Kidney epithelial cell (primary cell): ENCODE measurements around the gene ATP5PD. TPM values are rescaled to one million over a fixed set of nuclear protein-coding genes. Genes with fewer than 3 reads are reported as not detected.

ENCODE experiments used
- DNase-seq: peaks from one replicate; pipeline ENCODE4 v3.0.0-alpha.2; 2010; ENCODE audit warnings: low read depth
- H3K27me3 ChIP-seq: 2 replicates; pipeline ENCODE4 v1.6.0; 2011; ENCODE audit warnings: low read length; ENCODE audit not compliant: control insufficient read depth, insufficient read depth
- H3K36me3 ChIP-seq: 2 replicates; pipeline ENCODE4 v1.5.1; 2011; ENCODE audit warnings: low read length; ENCODE audit not compliant: control insufficient read depth, insufficient read depth
- H3K4me3 ChIP-seq: 2 replicates; pipeline ENCODE4 v1.5.1; 2011; ENCODE audit warnings: low read depth, mild to moderate bottlenecking, control low read depth, low read length
- total RNA-seq: library from RNA; depleted of rRNA; stranded (reverse); fragments of >200 nt; gene quantifications from 2 replicates; pipeline ENCODE4 v1.2.3, GENCODE V29; 2015
- TF ChIP-seq, protein P1 (sequence below): IDR thresholded peaks from 2 replicates; pipeline ENCODE4 v1.5.1; 2011; ENCODE audit warnings: mild to moderate bottlenecking, moderate library complexity, low read length, control low read depth, inconsistent platforms; ENCODE audit not compliant: insufficient read depth, poor library complexity, severe bottlenecking

Gene ATP5PD
- total RNA-seq, 1 donor from 2014 or later: 275 TPM

GRCh38 chr17:74999523-74999922 is 47.2 kb downstream of the ATP5PD start:
- no peaks in the 10 kb centered on the region for H3K27me3 ChIP-seq
- DNase-seq: no peak
- H3K36me3 ChIP-seq: no peaks in the 10 kb centered on the region
- TF ChIP-seq, protein P1, sequence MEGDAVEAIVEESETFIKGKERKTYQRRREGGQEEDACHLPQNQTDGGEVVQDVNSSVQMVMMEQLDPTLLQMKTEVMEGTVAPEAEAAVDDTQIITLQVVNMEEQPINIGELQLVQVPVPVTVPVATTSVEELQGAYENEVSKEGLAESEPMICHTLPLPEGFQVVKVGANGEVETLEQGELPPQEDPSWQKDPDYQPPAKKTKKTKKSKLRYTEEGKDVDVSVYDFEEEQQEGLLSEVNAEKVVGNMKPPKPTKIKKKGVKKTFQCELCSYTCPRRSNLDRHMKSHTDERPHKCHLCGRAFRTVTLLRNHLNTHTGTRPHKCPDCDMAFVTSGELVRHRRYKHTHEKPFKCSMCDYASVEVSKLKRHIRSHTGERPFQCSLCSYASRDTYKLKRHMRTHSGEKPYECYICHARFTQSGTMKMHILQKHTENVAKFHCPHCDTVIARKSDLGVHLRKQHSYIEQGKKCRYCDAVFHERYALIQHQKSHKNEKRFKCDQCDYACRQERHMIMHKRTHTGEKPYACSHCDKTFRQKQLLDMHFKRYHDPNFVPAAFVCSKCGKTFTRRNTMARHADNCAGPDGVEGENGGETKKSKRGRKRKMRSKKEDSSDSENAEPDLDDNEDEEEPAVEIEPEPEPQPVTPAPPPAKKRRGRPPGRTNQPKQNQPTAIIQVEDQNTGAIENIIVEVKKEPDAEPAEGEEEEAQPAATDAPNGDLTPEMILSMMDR: no peak
- H3K4me3 ChIP-seq: no peak overlapping the region

DNA sequence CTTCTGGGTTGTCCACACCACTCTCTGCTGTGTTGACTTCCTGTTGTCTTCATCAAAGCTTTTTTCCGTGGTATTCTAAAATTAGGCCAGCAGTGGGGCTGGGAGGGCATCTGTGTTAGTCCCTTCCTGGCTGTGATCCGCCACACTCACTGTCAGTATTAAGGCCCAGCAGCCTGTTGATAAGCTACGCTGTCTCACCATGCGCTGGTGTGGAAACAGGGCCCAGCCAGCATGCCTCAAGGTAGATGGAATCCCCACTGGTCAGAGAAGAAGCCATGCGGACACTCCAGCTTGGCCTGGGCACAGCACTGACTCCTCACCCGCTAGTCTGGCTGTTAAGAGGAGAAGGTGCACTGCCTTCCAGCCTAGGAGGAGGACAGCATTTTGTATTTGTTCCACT is 48.0 kb downstream of the ATP5PD start:
- TF ChIP-seq, protein P1: no peak
- H3K4me3 ChIP-seq: no peak overlapping the region

GRCh38 chr17:74995847-74996246 is 50.9 kb downstream of the ATP5PD start:
- no peak for DNase-seq
- Histone ChIP-seq H3K36me3 (no peaks in the 10 kb centered on the region), H3K4me3 (no peak overlapping the region), H3K27me3 (no peaks in the 10 kb centered on the region)
- TF ChIP-seq, protein P1: no peak

More for the DNA sequence above, 48.0 kb downstream of the ATP5PD start:
- no peaks in the 10 kb centered on the region for H3K27me3 ChIP-seq
- no peak for DNase-seq
- no peaks in the 10 kb centered on the region for H3K36me3 ChIP-seq

- no peaks in the 10 kb centered on the region for H3K36me3 ChIP-seq
- H3K27me3 ChIP-seq: no peaks in the 10 kb centered on the region
- peak; percentile 56 for DNase-seq
- no peak overlapping the region for H3K4me3 ChIP-seq
- TF ChIP-seq, protein P1: no peak
These were observed 52.3 kb downstream of the ATP5PD start for GRCh38 chr17:74994440-74994839.

DNA sequence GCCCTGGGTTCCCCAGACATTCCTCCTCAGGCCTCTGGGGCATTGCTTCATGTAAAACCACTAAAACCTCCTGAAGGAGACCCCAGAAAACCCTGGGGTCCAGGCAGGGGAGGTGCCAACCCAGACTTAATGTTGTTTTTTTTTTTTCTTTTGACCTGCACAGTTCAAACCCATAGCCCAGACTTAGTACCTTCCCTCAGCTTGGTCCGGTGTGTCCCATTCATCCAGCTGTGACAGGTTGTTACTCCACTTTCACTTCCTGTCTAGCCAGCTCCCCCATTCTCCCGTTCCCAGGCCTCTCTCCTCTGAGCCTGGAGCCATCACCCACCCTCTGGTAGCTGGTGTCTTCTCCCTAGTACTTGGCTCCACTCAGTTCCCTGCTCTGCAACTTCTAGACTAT is 54.5 kb downstream of the ATP5PD start:
- Histone ChIP-seq H3K27me3 (no peaks in the 10 kb centered on the region), H3K4me3 (no peak overlapping the region), H3K36me3 (no peaks in the 10 kb centered on the region)
- TF ChIP-seq, protein P1: no peak
- no peak for DNase-seq

DNA sequence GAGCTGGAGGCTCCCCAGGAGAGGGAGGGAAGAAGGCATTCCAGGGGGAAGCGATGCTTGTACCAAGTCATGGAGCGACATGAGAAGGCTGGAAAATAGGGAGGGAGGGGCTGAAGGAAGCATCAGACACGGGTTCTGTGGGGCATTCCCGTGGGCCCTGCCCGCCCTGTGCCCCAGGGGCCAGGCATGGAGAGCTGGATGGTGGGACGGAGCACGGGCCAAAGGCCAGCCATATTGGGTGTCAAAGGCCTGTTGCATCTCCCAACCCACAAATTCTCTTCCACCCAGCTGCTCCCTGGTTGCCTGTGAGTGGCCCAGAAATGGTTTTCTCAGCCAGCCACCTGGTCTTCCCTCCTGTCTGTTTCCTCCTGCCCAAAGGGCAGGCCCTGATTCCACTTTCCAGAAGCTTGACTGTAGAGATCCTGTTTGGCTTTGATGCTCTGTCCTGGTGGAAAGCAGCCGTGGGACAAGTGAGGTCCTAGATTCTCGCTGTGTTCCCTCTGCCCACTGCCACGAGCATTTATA is 56.1 kb downstream of the ATP5PD start:
- TF ChIP-seq, protein P1: no peak
- no peaks in the 10 kb centered on the region for H3K27me3 ChIP-seq
- DNase-seq: no peak
- no peaks in the 10 kb centered on the region for H3K36me3 ChIP-seq
- no peak overlapping the region for H3K4me3 ChIP-seq
